Left cardiac atrium (tissue), 4 donors: Measurements from ENCODE around the gene RBMS1. TPM values are rescaled to one million over a fixed set of nuclear protein-coding genes. Genes with fewer than 3 reads are reported as not detected.

Experiments
- ATAC-seq, 2 donors: fragments of 200-7000 bp; cut with Tn5 transposase; one replicate each; pipeline ENCODE4 v1.9.1; 2020; ENCODE audit warnings: mild to moderate bottlenecking in 2 of 2, moderate library complexity in 2 of 2
- DNase-seq: peaks from one replicate; pipeline ENCODE4 v3.0.0-alpha.2; 2020
- intact Hi-C, 2 donors: fragments of 100-400 bp; cut with DNase I; formaldehyde crosslinking; loops; one replicate each; pipeline versions ENCODE4 v1.14.1 to v1.15.1; 2022 to 2023
- total RNA-seq, 2 donors: library from RNA; stranded (reverse); fragmentation: NEBNext Ultra II Directional; extraction: Animal tissue kit (Norgen Biotek cat#: 25700); gene quantifications; one replicate each; pipeline ENCODE4 v1.2.1, GENCODE V29; 2021
- donor health status: DM: no; HTN: yes; CAD: no.
- donor health status: DM: no; HTN: yes; CAD: no; lungs with severe emphysema.
- donor health status: DM: yes; HTN: yes; CAD: no.
- donor health status: Dilated cardiomyopathy.

The RBMS1 gene
- total RNA-seq, 2 donors from 2014 or later: 56.8 to 74.8 TPM

DNA sequence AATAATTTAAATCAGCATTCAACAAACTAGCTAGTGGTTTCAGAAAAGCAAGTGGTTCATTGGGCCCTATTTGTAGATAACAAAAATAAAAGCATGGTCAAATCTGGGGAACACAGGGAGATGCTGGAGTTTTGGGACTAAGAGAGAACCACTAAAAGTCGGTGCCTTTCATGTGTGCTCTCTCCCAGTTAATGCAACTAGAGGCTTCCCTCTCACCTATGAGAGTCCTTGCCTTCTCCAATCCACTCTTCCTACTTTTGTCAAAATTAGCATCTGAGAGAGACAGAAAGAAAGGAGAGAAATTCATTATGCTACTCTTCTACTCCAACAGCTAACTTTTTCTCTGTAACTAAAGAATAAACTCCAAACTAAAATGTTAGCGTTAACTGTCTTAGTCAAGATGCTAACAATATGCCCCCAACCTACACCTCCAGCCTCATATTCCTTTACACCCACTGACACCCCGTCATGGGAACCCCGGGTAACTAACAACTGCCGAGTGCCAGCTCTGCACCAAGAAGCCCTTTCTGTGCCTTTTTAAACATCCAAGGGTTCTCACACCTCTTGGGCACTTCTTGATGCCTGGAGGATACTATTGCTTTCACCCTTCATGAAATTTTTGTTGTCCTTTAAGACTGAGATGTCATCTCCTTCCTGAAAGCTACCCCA lies 133.4 kb downstream of the RBMS1 start:
- ATAC-seq: no peak
- no peak for DNase-seq
- intact Hi-C loops: no loop called here

DNA sequence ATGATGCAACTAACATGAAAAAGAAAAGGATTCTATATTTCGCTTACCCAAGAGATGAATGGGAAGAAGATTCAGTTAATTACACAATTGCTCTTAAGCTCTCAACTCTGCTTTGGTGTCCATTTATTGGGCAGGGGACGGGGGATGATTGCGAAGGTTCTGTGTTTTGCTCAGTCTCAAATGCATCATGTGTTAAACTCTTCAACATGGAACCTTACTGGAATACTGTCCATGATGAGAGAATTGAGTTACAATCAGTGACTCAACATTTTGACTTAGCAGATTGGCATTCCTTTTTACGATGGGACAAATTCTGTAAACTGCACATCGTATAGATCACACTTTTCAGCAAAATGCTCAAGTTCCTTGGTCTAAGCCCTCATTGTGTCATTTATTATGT lies 135.6 kb downstream of the RBMS1 start:
- intact Hi-C loops: no loop called here
- ATAC-seq: no peak
- no peak for DNase-seq

DNA sequence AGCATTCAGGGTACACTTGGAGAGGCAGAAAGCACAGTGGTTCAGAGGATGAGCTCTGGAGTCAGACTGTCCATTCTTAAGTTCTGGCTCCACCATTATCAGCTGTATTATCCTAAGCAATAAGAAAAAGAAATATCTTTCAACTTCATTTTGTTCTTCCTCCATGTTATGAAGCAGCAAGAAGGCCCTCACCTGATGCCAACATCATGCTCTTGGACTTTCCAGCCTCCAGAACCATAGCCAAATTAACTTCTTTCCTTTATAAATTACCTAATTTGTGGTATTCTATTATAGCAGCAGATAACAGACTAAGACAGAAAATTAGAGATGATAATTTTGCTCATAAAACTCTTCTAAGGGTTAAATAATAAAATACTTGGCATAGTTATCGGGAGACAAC lies 137.1 kb downstream of the RBMS1 start:
- ATAC-seq (no peak), DNase-seq (no peak)
- intact Hi-C loops: no loop called here

DNA sequence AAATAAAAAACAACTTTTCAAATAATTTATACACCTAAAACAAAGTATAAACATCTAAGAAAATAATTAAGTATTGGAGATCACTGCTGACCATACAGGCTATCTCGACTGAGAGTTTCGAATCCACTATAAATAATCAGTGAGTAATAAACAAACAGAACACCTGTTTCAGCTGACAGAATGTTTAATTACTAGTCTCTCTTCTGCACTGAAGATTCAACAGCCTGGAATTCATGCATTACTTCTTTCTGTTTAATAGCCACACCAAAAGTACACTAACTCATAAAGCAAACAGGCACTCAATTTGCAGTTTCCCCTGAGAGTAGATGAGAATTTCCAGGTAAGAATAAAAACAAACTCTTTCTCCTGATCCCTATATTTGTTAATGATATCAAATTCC lies 138.5 kb downstream of the RBMS1 start:
- no peak for ATAC-seq
- intact Hi-C loops: no loop called here
- DNase-seq: no peak

DNA sequence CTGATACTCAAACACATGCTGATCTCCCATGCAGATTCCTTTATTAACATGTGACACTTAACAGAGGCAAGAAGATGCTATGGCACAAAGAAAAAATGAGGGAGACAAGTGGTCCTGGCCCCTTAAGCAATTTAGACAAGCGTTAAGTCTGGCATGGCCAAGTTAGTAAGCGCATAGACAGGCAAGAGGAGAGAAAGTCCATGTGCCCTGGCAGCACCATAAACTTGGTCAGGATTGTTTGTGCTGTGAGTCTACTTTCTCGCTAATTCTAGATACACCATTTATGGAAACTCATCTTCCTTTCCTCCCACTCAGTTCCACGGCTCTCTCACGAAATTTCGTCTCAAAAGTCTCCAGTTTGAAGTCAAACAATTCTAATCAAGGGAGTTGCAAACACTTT lies 138.9 kb downstream of the RBMS1 start:
- ATAC-seq (no peak), DNase-seq (no peak)
- intact Hi-C loops: no loop called here

DNA sequence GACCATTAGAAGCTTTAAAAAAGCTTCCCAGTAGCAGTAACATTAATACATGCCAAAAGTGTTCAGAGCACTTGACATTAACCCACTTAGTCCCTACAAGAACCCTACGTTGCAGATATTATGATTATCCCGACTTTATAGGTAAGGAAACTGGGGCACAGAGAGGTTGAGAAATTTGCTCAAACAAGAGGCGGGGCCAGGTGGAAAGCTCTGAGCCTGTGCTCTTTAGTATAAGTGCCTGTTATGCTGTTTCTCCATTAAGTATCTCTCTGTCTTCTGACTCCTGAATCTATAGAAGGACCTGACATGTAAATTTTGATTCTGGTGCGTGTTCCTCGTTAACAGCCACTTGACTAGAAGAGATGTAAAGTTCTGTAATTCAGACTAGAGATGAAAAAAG lies 139.8 kb downstream of the RBMS1 start:
- intact Hi-C loops: no loop called here
- no peak for ATAC-seq
- no peak for DNase-seq

DNA sequence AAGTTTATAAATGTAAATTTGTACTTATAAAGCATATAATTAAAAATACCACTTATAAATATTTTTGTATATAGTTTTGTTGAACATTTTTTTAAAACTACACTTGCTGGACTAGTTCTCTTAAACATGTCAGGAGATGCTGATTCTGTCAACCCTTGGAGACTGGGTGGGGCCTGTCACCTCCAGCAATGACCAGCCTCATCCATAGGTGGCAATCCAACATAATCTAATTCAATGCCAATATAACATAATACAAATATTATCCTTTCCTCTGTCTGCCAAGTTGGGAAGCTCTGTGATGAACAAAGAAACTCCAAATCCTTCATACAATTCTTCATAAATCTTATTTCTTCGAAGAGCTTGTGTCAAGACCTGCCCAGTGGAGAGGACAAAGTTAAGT lies 140.4 kb downstream of the RBMS1 start:
- ATAC-seq (no peak), DNase-seq (no peak)
- intact Hi-C loops: no loop called here

DNA sequence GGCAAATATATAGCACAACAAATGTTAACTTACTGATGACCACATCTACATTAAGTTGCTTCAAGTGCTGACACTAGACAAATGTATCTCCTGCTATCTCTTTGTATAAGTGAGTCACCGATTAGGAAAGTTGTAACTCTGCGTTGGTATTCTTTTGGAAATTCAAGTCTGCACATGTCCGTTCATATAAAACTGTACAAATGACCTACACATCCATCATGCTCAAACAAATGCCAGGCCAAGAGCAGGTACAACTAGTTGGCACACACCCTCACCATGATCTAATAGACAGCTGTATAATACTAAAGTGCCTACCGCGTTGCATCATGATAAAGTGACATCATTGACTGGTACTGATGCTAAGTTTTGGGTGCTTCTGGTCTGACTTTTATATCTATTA lies 141.1 kb downstream of the RBMS1 start:
- DNase-seq: no peak
- peak in 1 of 2 donors; percentile 48 for ATAC-seq
- intact Hi-C loops: no loop called here

DNA sequence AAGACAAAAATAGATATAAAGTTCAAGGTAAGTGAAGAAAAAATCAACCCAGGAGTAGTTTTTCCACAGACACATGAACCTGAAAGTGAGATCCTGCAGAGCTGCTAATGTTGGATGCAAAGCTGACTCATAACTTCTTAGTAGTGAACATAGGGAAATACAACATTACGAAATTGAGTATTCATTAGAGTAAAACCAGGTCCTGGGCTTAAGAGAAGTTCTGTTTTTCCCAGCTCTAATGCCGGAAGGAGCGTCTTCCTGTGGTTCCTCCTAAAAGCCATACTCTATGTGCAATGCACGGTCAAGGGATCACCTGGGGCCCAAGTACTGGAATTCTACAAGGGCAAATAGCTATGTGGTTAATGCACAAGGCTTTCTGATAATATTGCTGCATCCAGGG lies 141.7 kb downstream of the RBMS1 start:
- intact Hi-C loops: no loop called here
- peak in 1 of 2 donors; percentile 71 for ATAC-seq
- no peak for DNase-seq

DNA sequence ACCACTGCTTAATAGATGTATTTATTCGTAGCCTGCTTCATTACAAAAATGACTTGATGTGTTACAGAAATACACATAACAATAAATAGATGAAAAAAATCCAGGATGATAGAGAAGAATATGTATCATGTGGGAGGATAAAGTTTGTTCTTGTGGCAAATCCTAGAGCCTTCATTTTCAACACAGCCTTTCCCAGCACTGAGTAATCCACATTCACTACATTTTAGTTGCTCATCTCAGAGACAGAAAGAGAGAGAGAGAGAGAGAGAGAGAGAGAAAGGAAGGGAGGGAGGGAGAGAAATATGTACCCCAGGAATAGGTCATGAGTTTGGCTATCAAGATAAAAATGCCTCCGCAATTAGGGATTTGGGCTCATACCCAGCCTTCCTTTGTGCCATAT lies 144.3 kb downstream of the RBMS1 start:
- DNase-seq: no peak
- no peak for ATAC-seq
- intact Hi-C loops: no loop called here

DNA sequence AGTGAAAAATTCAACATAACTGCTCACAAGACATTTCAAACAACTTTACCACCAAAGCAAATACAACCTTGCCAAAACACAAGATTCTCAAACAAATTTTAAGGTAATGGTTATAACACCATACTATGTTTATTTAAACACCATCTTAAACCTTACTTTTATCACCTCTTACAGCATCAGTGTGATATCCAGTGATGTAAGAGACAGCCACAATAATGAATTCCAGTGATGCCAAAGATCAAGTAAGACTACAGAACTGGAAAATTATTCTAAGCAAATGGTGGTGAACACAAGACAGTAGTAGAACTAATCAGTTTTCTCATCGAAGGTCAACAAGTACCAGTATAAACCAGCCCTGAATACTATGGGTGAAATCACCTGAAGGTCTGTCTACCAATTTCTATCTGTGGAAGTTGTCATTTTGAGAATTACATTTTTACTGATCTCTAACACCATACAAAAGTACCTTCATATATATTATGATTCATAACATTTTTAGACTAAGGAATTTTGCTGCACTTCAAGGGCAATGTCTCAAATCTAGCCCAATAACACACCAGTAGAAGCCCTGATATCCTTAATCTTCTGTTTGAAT lies 146.2 kb downstream of the RBMS1 start:
- ATAC-seq: no peak
- intact Hi-C loops: no loop called here
- DNase-seq: no peak

DNA sequence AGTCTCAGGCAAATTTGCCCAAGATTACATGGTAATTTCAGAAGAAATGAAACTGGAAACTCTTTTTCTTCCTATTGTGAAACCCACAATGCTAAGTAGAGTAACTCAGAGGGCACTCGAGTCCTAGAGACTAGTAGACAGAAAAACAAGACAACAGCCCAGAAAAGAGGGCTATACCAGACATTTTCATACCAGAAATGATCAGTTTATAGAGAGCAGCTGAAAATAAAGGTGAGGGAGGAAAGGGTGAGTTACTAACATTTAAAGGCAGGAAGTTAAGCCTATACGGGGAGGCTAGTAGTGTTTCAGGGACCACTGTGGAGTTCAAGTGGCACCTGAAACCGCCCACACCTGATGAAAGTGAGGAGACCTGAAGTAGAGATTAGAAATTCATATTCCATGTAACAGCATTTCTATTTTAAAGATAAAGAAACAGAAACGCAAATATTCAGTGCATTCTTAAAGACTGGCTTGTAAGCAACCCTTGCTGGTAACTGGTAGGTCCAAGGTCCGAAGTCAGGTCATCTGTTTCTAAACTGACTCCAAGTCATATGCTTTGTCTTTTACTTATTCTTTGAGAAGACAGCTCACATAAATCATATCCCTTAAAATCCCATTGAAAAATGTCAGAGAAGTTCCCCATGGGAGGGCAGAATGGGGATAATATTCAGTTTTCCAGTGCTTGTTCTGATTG lies 148.4 kb downstream of the RBMS1 start:
- ATAC-seq (peak in 1 of 2 donors; percentile 42), DNase-seq (no peak)
- intact Hi-C loops: no loop called here

DNA sequence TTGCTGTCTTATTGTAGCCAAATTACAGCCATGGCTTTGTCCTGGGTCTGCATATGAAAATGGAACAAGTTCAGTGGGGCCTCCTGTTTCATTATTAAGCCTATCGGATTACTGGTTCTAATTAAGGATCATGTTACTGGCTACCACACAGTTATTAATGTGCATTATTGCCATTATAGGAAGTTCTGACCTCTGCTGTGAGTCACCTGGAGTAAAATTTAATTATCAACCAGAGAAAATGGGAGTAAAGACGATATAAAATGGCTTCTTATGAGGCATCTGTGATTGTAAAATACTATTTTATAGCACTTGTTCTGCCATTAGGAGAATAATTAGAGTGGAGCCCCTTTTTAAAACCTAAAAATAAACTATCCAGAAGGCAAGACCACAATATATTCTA lies 150.2 kb downstream of the RBMS1 start:
- ATAC-seq (no peak), DNase-seq (no peak)
- intact Hi-C loops: no loop called here

DNA sequence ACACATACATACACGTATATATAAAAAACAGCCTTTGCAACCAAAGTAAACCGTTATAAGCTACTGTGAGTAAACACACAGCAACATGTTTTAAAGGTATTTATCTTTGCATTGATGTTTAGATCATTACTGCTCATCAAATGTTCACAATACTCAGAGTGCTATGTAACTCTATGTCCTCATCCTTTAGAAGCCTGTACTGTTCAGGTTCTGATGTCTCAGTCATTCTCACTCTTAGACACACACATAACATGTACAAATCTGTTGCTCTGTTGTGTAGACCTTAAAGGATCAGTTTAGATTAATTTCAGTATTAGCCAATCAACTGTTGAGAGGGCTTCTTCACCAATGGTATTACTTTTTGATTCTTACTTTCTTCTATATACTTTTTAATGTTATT lies 153.9 kb downstream of the RBMS1 start:
- intact Hi-C loops: loop anchor here (10.0 kb wide), 1 partner anchor 65 kb away; no protein-coding TSS in a partner anchor

DNA sequence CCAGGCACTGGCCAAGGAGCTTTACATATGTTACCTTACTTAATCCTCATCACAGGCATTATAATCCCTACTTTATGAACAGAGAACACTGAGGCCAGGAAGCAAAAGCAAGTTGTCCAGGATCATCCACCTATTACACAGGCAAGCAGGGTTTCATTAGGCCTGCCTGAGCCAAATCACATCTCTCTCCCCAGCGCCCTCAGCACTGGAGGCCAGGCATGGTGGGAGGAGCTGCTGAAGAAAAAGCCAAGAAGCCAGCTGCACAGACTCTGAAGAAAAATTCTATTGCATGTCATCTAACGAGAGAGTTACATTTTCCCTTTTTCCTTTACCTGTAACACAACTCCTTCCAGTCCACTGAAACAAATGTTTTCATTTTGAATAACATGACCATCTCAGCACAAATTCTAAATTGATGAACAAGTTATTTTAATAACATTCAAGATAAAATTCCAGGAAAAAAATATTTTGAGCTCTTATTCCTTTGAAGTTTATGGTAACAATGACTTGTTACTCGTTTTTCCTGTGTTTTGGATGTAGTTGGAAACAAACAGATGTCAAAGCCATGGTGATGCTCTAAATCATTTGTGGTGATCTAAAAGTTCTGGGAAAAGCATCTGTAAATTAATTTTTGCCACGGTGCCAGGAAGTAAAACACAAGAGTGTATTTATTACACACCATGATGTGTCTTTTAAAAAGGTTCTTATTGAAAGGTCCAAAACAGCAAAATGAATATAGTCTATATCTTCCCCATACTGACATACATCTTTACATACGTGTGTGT lies 154.5 kb downstream of the RBMS1 start:
- DNase-seq (peak; percentile 32), ATAC-seq (peak; percentile 58 to 80)
- intact Hi-C loops: loop anchor here (10.0 kb wide), 1 partner anchor 66 kb away; no protein-coding TSS in a partner anchor

More for the DNA sequence above, 153.9 kb downstream of the RBMS1 start:
- DNase-seq: no peak
- no peak for ATAC-seq

DNA sequence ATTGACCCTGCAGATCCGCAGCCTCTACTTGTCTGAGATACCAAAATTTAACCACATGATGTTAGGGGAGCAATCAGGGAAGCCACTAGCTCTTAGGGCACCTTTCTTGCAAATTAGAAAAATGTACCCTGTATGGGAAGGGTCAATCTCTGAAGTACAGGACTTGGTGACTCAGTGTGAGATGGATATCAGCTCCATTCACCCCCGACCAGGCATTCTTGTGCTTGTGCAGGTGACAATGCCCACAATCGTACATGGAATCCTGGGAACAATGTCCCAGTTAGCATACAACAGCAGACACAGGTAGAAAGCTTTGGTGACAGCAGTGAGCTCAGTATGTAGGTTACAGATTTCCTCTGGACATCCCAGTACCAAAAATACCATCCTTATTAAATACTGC lies 155.9 kb downstream of the RBMS1 start:
- ATAC-seq (no peak), DNase-seq (no peak)
- intact Hi-C loops: loop anchor here (10.0 kb wide), 1 partner anchor 67 kb away; no protein-coding TSS in a partner anchor

DNA sequence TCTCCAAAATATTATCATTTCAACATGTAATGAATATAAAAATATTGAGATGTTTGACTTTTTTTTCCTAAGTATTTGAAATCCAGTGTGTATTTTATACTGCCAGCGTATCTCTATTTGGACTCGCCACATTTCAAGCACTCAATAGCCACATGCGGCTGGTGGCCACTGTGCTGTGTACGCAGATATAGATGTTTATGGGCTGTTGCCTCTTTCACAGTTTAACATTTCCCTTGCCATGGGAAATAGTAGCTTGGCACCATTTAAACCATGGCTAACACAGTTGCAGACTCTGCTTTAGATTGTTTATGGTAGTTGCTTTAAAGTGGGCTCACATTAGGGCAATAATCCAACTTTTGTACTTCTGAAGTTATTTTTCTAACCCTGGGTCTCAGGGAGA lies 157.0 kb downstream of the RBMS1 start:
- no peak for DNase-seq
- intact Hi-C loops: loop anchor here (10.0 kb wide), 1 partner anchor 68 kb away; no protein-coding TSS in a partner anchor
- ATAC-seq: no peak

DNA sequence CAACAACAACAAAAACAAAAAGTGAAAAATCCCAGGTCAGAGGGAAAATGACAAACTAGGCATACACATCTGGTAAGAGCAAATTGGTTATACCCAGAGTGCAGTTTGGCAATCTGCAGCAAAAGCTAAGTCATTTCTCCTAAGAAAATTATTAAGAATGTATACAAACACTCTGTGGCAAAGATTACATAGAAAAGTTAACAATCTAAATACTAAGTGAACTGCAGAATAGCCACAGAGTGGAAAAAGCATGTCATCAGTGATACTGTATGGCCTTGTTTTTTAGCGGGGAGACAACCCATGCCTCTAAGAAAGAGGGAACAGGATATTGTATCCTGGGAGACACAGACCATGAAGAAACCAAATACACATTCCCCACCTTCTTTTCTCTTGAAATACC lies 157.5 kb downstream of the RBMS1 start:
- ATAC-seq (no peak), DNase-seq (no peak)
- intact Hi-C loops: loop anchor here (10.0 kb wide), 1 partner anchor 69 kb away; no protein-coding TSS in a partner anchor

DNA sequence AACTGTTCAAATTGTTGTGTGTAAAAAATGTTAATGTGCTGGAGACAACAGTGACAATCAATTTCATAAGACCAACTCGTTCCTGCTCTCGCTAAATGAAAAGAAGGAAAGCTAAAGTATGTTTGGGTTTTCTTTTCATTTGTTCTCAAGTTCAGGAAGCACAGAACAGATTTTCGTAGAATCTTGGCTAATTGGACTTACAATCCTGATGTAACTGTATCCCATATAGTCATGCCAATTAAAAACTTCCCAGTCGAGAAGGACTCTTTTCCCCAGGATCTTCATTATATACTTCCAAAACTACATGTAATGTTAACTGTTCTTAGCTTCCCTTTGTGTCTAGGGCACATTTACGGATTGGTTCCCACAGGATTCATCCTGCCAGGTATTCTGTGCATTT lies 158.2 kb downstream of the RBMS1 start:
- ATAC-seq (no peak), DNase-seq (no peak)
- intact Hi-C loops: loop anchor here (10.0 kb wide), 1 partner anchor 69 kb away; no protein-coding TSS in a partner anchor
